Activated T-helper 17 cell treated with anti-CD3 and anti-CD28 coated beads, Interleukin-2, amount 50 U/mL, for 72 hours (primary cell): ENCODE data around the gene PCDHGC5. TPM values are rescaled to one million over a fixed set of nuclear protein-coding genes. Genes with fewer than 3 reads are reported as not detected.

ENCODE experiments used
- ATAC-seq: fragments of 150-1000 bp; cut with Tn5 transposase; replicated peaks from 2 replicates; pipeline ENCODE4 v1.10.0; 2021; ENCODE audit warnings: mild to moderate bottlenecking, moderate library complexity
- H3K27ac Mint-ChIP-seq: one replicate; pipeline ENCODE4 v1.8.0; 2022; ENCODE audit warnings: mixed read lengths
- H3K27me3 Mint-ChIP-seq: one replicate; pipeline ENCODE4 v1.8.0; 2022; ENCODE audit warnings: mixed read lengths
- H3K36me3 Mint-ChIP-seq: one replicate; pipeline ENCODE4 v1.8.0; 2022; ENCODE audit warnings: low read depth, mild to moderate bottlenecking, mixed read lengths
- H3K4me1 Mint-ChIP-seq: one replicate; pipeline ENCODE4 v1.8.0; 2022; ENCODE audit warnings: mixed read lengths
- H3K4me3 Mint-ChIP-seq: one replicate; pipeline ENCODE4 v1.8.0; 2022; ENCODE audit warnings: mild to moderate bottlenecking, mixed read lengths
- H3K9me3 Mint-ChIP-seq: one replicate; pipeline ENCODE4 v1.8.0; 2022; ENCODE audit warnings: mixed read lengths
- total RNA-seq, 2 donors: library from RNA; stranded (reverse); gene quantifications; one replicate each; pipeline ENCODE4 v1.2.3, GENCODE V29; 2022

Gene PCDHGC5
- not detected for total RNA-seq

GRCh38 chr5:141488591-141489561 is at the start of gene PCDHGC5:
TSS of gene PCDHGC5 (plus strand) at chr5:141489081. CDS start at chr5:141489241, 160 bp downstream.
- ATAC-seq: no peak

GRCh38 chr5:141439411-141440141 is 49.3 kb upstream of the PCDHGC5 start:
- Mint-ChIP-seq H3K4me1 (no peaks in the 10 kb centered on the region), H3K36me3 (no peaks in the 10 kb centered on the region), H3K27ac (no peak overlapping the region), H3K9me3 (peaks cover 3% of the 10 kb centered on the region), H3K27me3 (peaks cover 26% of the 10 kb centered on the region), H3K4me3 (no peak overlapping the region)
- ATAC-seq: no peak

More at GRCh38 chr5:141488591-141489561, at the start of gene PCDHGC5:
- Mint-ChIP-seq H3K27ac (no peak within 1 kb of the TSS), H3K36me3 (peaks cover 5% of the 10 kb centered on the region), H3K4me3 (no peak within 1 kb of the TSS), H3K27me3 (peaks cover 69% of the 10 kb centered on the region), H3K4me1 (no peaks in the 10 kb centered on the region), H3K9me3 (no peaks in the 10 kb centered on the region)

GRCh38 chr5:141440341-141440740 is 48.5 kb upstream of the PCDHGC5 start:
- Mint-ChIP-seq H3K4me1 (no peaks in the 10 kb centered on the region), H3K36me3 (no peaks in the 10 kb centered on the region), H3K27me3 (peaks cover 25% of the 10 kb centered on the region), H3K9me3 (peaks cover 3% of the 10 kb centered on the region), H3K4me3 (no peak overlapping the region), H3K27ac (no peak overlapping the region)
- no peak for ATAC-seq

- Mint-ChIP-seq H3K4me1 (no peaks in the 10 kb centered on the region), H3K4me3 (no peak overlapping the region), H3K9me3 (peaks cover 3% of the 10 kb centered on the region), H3K27ac (no peak overlapping the region), H3K36me3 (no peaks in the 10 kb centered on the region), H3K27me3 (peaks cover 25% of the 10 kb centered on the region)
- no peak for ATAC-seq
Measured at GRCh38 chr5:141441571-141442170, 47.2 kb upstream of the PCDHGC5 start.

GRCh38 chr5:141465351-141465750 is 23.5 kb upstream of the PCDHGC5 start:
- Mint-ChIP-seq H3K27ac (no peak overlapping the region), H3K27me3 (peaks cover 12% of the 10 kb centered on the region), H3K4me3 (no peak overlapping the region), H3K9me3 (no peaks in the 10 kb centered on the region), H3K36me3 (no peaks in the 10 kb centered on the region), H3K4me1 (no peaks in the 10 kb centered on the region)
- no peak for ATAC-seq

- Mint-ChIP-seq H3K27ac (peak within 1 kb of the TSS; percentile 37), H3K27me3 (peaks cover 44% of the 10 kb centered on the region)
- ATAC-seq: peak; percentile 94
Measured at GRCh38 chr5:141475625-141476131, 13.2 kb upstream of the PCDHGC5 start, which contains the start of gene PCDHGC3. TSS of gene PCDHGC3 (plus strand) at chr5:141475966. CDS start at chr5:141476117, 151 bp downstream.

GRCh38 chr5:141476132-141476911 is 12.6 kb upstream of the PCDHGC5 start:
- H3K27ac Mint-ChIP-seq: peak overlapping the region; percentile 37
- peak overlapping the region; percentile 87 for H3K4me3 Mint-ChIP-seq
- ATAC-seq: peak; percentile 35
- peaks cover 8% of the 10 kb centered on the region for H3K4me1 Mint-ChIP-seq
- H3K9me3 Mint-ChIP-seq: no peaks in the 10 kb centered on the region
- peaks cover 50% of the 10 kb centered on the region for H3K27me3 Mint-ChIP-seq
- no peaks in the 10 kb centered on the region for H3K36me3 Mint-ChIP-seq

More at GRCh38 chr5:141475625-141476131, 13.2 kb upstream of the PCDHGC5 start, which contains the start of gene PCDHGC3:
- Mint-ChIP-seq H3K9me3 (no peaks in the 10 kb centered on the region), H3K4me1 (peaks cover 8% of the 10 kb centered on the region), H3K36me3 (no peaks in the 10 kb centered on the region), H3K4me3 (peak within 1 kb of the TSS; percentile 87)

- no peak for ATAC-seq
- Mint-ChIP-seq H3K27me3 (peaks cover 51% of the 10 kb centered on the region), H3K9me3 (no peaks in the 10 kb centered on the region), H3K36me3 (no peaks in the 10 kb centered on the region), H3K4me3 (peak overlapping the region; percentile 87), H3K4me1 (peaks cover 8% of the 10 kb centered on the region), H3K27ac (no peak overlapping the region)
Measured at GRCh38 chr5:141477044-141477575, 11.8 kb upstream of the PCDHGC5 start.

- Mint-ChIP-seq H3K27me3 (peaks cover 56% of the 10 kb centered on the region), H3K9me3 (no peaks in the 10 kb centered on the region), H3K4me1 (peaks cover 8% of the 10 kb centered on the region), H3K4me3 (peak overlapping the region; percentile 87), H3K27ac (no peak overlapping the region), H3K36me3 (no peaks in the 10 kb centered on the region)
- ATAC-seq: no peak
Measured at GRCh38 chr5:141477815-141478214, 11.1 kb upstream of the PCDHGC5 start.

GRCh38 chr5:141478321-141478945 is 10.4 kb upstream of the PCDHGC5 start:
- H3K4me3 Mint-ChIP-seq: no peak overlapping the region
- peaks cover 60% of the 10 kb centered on the region for H3K27me3 Mint-ChIP-seq
- H3K36me3 Mint-ChIP-seq: no peaks in the 10 kb centered on the region
- H3K9me3 Mint-ChIP-seq: no peaks in the 10 kb centered on the region
- peak; percentile 28 for ATAC-seq
- H3K27ac Mint-ChIP-seq: no peak overlapping the region
- peaks cover 8% of the 10 kb centered on the region for H3K4me1 Mint-ChIP-seq

GRCh38 chr5:141479776-141480175 is 9.1 kb upstream of the PCDHGC5 start:
- Mint-ChIP-seq H3K4me3 (no peak overlapping the region), H3K4me1 (peaks cover 8% of the 10 kb centered on the region), H3K27ac (no peak overlapping the region), H3K27me3 (peaks cover 73% of the 10 kb centered on the region), H3K36me3 (no peaks in the 10 kb centered on the region), H3K9me3 (no peaks in the 10 kb centered on the region)
- ATAC-seq: no peak

- no peaks in the 10 kb centered on the region for H3K9me3 Mint-ChIP-seq
- H3K4me3 Mint-ChIP-seq: no peak overlapping the region
- peaks cover 68% of the 10 kb centered on the region for H3K27me3 Mint-ChIP-seq
- no peak overlapping the region for H3K27ac Mint-ChIP-seq
- no peaks in the 10 kb centered on the region for H3K4me1 Mint-ChIP-seq
- ATAC-seq: no peak
- no peaks in the 10 kb centered on the region for H3K36me3 Mint-ChIP-seq
Measured at GRCh38 chr5:141483902-141484301, 5.0 kb upstream of the PCDHGC5 start.

GRCh38 chr5:141484310-141484640 is 4.6 kb upstream of the PCDHGC5 start:
- no peak overlapping the region for H3K27ac Mint-ChIP-seq
- no peak overlapping the region for H3K4me3 Mint-ChIP-seq
- H3K27me3 Mint-ChIP-seq: peaks cover 70% of the 10 kb centered on the region
- no peaks in the 10 kb centered on the region for H3K36me3 Mint-ChIP-seq
- no peaks in the 10 kb centered on the region for H3K4me1 Mint-ChIP-seq
- no peak for ATAC-seq
- H3K9me3 Mint-ChIP-seq: no peaks in the 10 kb centered on the region
